H1 (cell line): ENCODE data around the gene ENO2. TPM values are rescaled to one million over a fixed set of nuclear protein-coding genes. Genes with fewer than 3 reads are reported as not detected.
"Not testable (repeated sequence)": the region's sequence is repeated elsewhere in the genome, so short reads cannot be mapped to it uniquely, and the experiment has no call there.

ENCODE experiments used
- CTCF ChIA-PET: fragments of 300-600 bp; sonication (Branson Sonifier 250); formaldehyde crosslinking; loops from one replicate; lab custom pipeline; 2021; ENCODE audit not compliant: partially characterized antibody; lab: Charles Lee
- POLR2A ChIA-PET: fragments of 300-600 bp; sonication (Branson Sonifier 250); formaldehyde crosslinking; loops from one replicate; lab custom pipeline; 2021; ENCODE audit warnings: inconsistent platforms; ENCODE audit not compliant: partially characterized antibody; lab: Charles Lee
- DNase-seq, 2 experiments: peaks; one replicate each; pipeline versions ENCODE4 v3.0.0 to v3.0.0-alpha.2; 2010 to 2022; ENCODE audit warnings: low spot score in 2 of 2, low read depth in 1 of 2, mixed read lengths in 1 of 2
- FAIRE-seq: peaks from 2 replicates; lab custom pipeline; 2011; peaks lifted over from hg19 to GRCh38; lab: Jason Lieb, UNC
- H2AFZ ChIP-seq: 2 replicates; pipeline ENCODE4 v1.8.1; 2012; ENCODE audit warnings: low read length, inconsistent platforms
- H2AK5ac ChIP-seq: 2 replicates; pipeline ENCODE4 v1.6.1; 2013; ENCODE audit warnings: low read depth, low read length
- H2BK120ac ChIP-seq: replicated peaks from 2 replicates; pipeline ENCODE3; 2013; ENCODE audit warnings: low read depth, low read length, inconsistent platforms
- H2BK12ac ChIP-seq: 2 replicates; pipeline ENCODE4 v1.6.1; 2013; ENCODE audit warnings: low read depth, low read length
- H2BK15ac ChIP-seq: 2 replicates; pipeline ENCODE4 v1.6.1; 2013; ENCODE audit warnings: low read length
- H2BK20ac ChIP-seq: 2 replicates; pipeline ENCODE4 v1.6.1; 2013; ENCODE audit warnings: low read length
- H2BK5ac ChIP-seq: 2 replicates; pipeline ENCODE4 v1.6.1; 2013; ENCODE audit warnings: low read depth, low read length
- H3K14ac ChIP-seq: 2 replicates; pipeline ENCODE4 v1.6.1; 2013; ENCODE audit warnings: inconsistent platforms; ENCODE audit not compliant: insufficient read length
- H3K18ac ChIP-seq: 2 replicates; pipeline ENCODE4 v1.6.1; 2013; ENCODE audit warnings: low read length; ENCODE audit errors: extremely low read depth
- H3K23ac ChIP-seq: 2 replicates; pipeline ENCODE4 v1.6.1; 2013; ENCODE audit warnings: inconsistent platforms; ENCODE audit not compliant: insufficient read length
- H3K23me2 ChIP-seq: 2 replicates; pipeline ENCODE4 v1.6.1; 2013; ENCODE audit warnings: low read depth, low read length
- H3K27ac ChIP-seq: 2 replicates; pipeline ENCODE4 v1.6.1; 2011; ENCODE audit warnings: low read depth, low read length, inconsistent platforms
- H3K27me3 ChIP-seq, 4 experiments: replicated peaks in 1 of 4; 1 replicate in 1 of 4; 2 replicates in 3 of 4; pipeline versions ENCODE4 v1.6.1 to v1.8.1; 2011 to 2013; ENCODE audit warnings: low read length in 3 of 4, mild to moderate bottlenecking in 3 of 4, inconsistent platforms in 2 of 4, mixed read lengths in 2 of 4, moderate library complexity in 1 of 4; ENCODE audit not compliant: control insufficient read depth in 3 of 4, insufficient read depth in 3 of 4; ENCODE audit errors: extremely low read depth in 1 of 4
- H3K36me3 ChIP-seq, 4 experiments: 2 replicates each; pipeline versions ENCODE4 v1.6.1 to v1.8.1; 2011 to 2013; ENCODE audit warnings: mild to moderate bottlenecking in 4 of 4, low read length in 3 of 4, moderate library complexity in 2 of 4, control low read depth in 1 of 4, inconsistent platforms in 1 of 4; ENCODE audit not compliant: insufficient read depth in 4 of 4, control insufficient read depth in 2 of 4
- H3K4ac ChIP-seq: replicated peaks from 2 replicates; pipeline ENCODE3; 2013; ENCODE audit warnings: low read length, low read depth, mixed read lengths, inconsistent platforms; ENCODE audit not compliant: insufficient read length
- H3K4me1 ChIP-seq, 4 experiments: replicated peaks in 1 of 4; 1 replicate in 1 of 4; 2 replicates in 3 of 4; pipeline versions ENCODE4 v1.6.1 to v1.8.1; 2011 to 2013; ENCODE audit warnings: low read length in 3 of 4, inconsistent platforms in 2 of 4, mixed read lengths in 1 of 4; ENCODE audit not compliant: insufficient read depth in 4 of 4, control insufficient read depth in 3 of 4
- H3K4me2 ChIP-seq, 2 experiments: 2 replicates each; pipeline versions ENCODE4 v1.6.1 to v1.8.1; 2011 to 2013; ENCODE audit warnings: low read depth in 2 of 2, low read length in 2 of 2, control low read depth in 1 of 2, inconsistent platforms in 1 of 2, mild to moderate bottlenecking in 1 of 2; ENCODE audit not compliant: insufficient read depth in 1 of 2
- H3K4me3 ChIP-seq, 4 experiments: fragments of 200-600, 300-600 bp in 1 of 4; sonication (generic), shearing (Covaris generic), sonication (Bioruptor Twin) in 1 of 4; 2 replicates each; pipeline versions ENCODE4 v1.5.1 to v1.8.1; 2011 to 2016; ENCODE audit warnings: low read length in 4 of 4, low read depth in 3 of 4, control low read depth in 2 of 4, inconsistent platforms in 2 of 4, mild to moderate bottlenecking in 2 of 4, mixed read lengths in 1 of 4, moderate library complexity in 1 of 4; ENCODE audit not compliant: insufficient read depth in 2 of 4; ENCODE audit errors: extremely low read depth in 1 of 4
- H3K56ac ChIP-seq: replicated peaks from 2 replicates; pipeline ENCODE3; 2013; ENCODE audit warnings: low read depth, mild to moderate bottlenecking, mixed read lengths, low read length, inconsistent platforms; ENCODE audit not compliant: insufficient read length
- H3K79me1 ChIP-seq: 2 replicates; pipeline ENCODE4 v1.6.1; 2013; ENCODE audit warnings: low read depth, low read length, control low read depth
- H3K79me2 ChIP-seq, 2 experiments: 2 replicates each; pipeline versions ENCODE4 v1.6.1 to v1.8.1; 2012 to 2013; ENCODE audit warnings: low read length in 2 of 2, mild to moderate bottlenecking in 2 of 2, inconsistent platforms in 1 of 2; ENCODE audit not compliant: insufficient read depth in 2 of 2, control insufficient read depth in 1 of 2
- H3K9ac ChIP-seq, 4 experiments: replicated peaks in 1 of 4; 1 replicate in 1 of 4; 2 replicates in 3 of 4; pipeline versions ENCODE4 v1.6.1 to v1.8.1; 2011 to 2013; ENCODE audit warnings: low read depth in 3 of 4, low read length in 3 of 4, control low read depth in 2 of 4, mild to moderate bottlenecking in 2 of 4, moderate library complexity in 2 of 4, inconsistent platforms in 1 of 4; ENCODE audit errors: extremely low read depth in 1 of 4
- H3K9me3 ChIP-seq, 2 experiments: 2 replicates each; pipeline versions ENCODE4 v1.6.1 to v1.8.1; 2012 to 2013; ENCODE audit warnings: mild to moderate bottlenecking in 2 of 2, moderate library complexity in 2 of 2, control low read depth in 1 of 2, inconsistent platforms in 1 of 2, low read depth in 1 of 2, low read length in 1 of 2, mixed read lengths in 1 of 2; ENCODE audit not compliant: insufficient read depth in 2 of 2
- H4K20me1 ChIP-seq, 2 experiments: replicated peaks in 1 of 2; 2 replicates each; pipeline versions ENCODE3 to v1.8.1; 2011 to 2013; ENCODE audit warnings: inconsistent platforms in 2 of 2, low read length in 2 of 2, mild to moderate bottlenecking in 1 of 2; ENCODE audit not compliant: insufficient read depth in 2 of 2, control insufficient read depth in 1 of 2
- H4K5ac ChIP-seq: 2 replicates; pipeline ENCODE4 v1.6.1; 2013; ENCODE audit warnings: low read length, low read depth, mixed read lengths, inconsistent platforms; ENCODE audit not compliant: insufficient read length
- H4K8ac ChIP-seq: 2 replicates; pipeline ENCODE4 v1.8.0; 2013; ENCODE audit warnings: mild to moderate bottlenecking, moderate library complexity, low read length, inconsistent platforms; ENCODE audit not compliant: insufficient read depth; ENCODE audit errors: extremely low read depth
- H4K91ac ChIP-seq: replicated peaks from 2 replicates; pipeline ENCODE3; 2013; ENCODE audit warnings: low read length, mixed read lengths, inconsistent platforms; ENCODE audit not compliant: insufficient read length
- WGBS, 2 experiments: shearing (Covaris generic) in 1 of 2; methylation state at CpG; one replicate each; pipeline versions ENCODE4 v1.1.6 to v1.1.7; 2013 to 2015; ENCODE audit warnings: low lambda C conversion rate in 2 of 2, mixed read lengths in 2 of 2, inconsistent platforms in 1 of 2, low coverage in 1 of 2, missing lambda C conversion rate in 1 of 2; ENCODE audit not compliant: insufficient replicate concordance in 2 of 2, insufficient coverage in 1 of 2, insufficient read length in 1 of 2; ENCODE audit errors: extremely low coverage in 1 of 2, missing lambda C conversion rate in 1 of 2; 5-methylcytosine and 5-hydroxymethylcytosine counted together
- polyA plus RNA-seq, 7 experiments: library from polyadenylated mRNA; depleted of rRNA in 3 of 7; stranded (reverse) in 5 of 7; unstranded in 2 of 7; fragments of >200 nt in 5 of 7; fragments of 200-250 nt in 2 of 7; gene quantifications; 1 replicate in 5 of 7; 2 replicates in 1 of 7; 4 replicates in 1 of 7; pipeline versions ENCODE4 v1.2.1 to v1.2.3, GENCODE V29; 2011 to 2013; ENCODE audit warnings: missing spikeins in 2 of 7, mixed read lengths in 2 of 7
- total RNA-seq: library from RNA; stranded (reverse); fragmentation: NEBNext Ultra II Directional; extraction: Animal tissue kit (Norgen Biotek cat#: 25700); gene quantifications from 2 replicates; pipeline ENCODE4 v1.2.1, GENCODE V29; 2021

ENO2 gene
- total and polyA plus RNA-seq, 2 of the 8 experiments (the other 6 are each of a cell fraction or from before 2014, with no cell fraction given) = 92.4 to 102 TPM

DNA sequence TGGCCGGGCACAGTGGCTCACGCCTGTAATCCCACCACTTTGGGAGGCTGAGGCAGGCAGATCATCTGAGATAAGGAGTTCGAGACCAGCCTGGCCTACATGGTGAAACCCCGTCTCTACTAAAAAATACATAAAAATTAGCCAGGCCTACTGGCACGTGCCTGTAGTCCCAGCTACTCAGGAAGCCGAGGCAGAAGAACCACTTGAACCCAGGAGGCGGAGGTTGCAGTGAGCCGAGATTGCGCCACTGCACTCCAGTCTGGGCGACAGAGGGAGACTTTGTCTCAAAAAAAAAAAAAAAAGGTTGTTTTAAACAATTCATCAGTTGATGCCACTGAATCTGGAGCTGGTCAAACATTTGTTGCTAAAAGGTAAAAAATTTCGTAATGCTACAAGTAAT, 34.6 kb upstream of the ENO2 start:
- not testable (repeated sequence) for H3K4me2 ChIP-seq

More for the DNA sequence above, 34.6 kb upstream of the ENO2 start:
- not testable (repeated sequence) for H2BK120ac ChIP-seq, H3K23ac ChIP-seq, H2BK15ac ChIP-seq, H3K9ac ChIP-seq, H3K23me2 ChIP-seq, H3K27me3 ChIP-seq, H3K18ac ChIP-seq, H3K14ac ChIP-seq, H4K5ac ChIP-seq, H3K4ac ChIP-seq, H2AK5ac ChIP-seq, H3K4me3 ChIP-seq, H2AFZ ChIP-seq, DNase-seq, H3K56ac ChIP-seq, H3K79me2 ChIP-seq, H4K20me1 ChIP-seq, H4K91ac ChIP-seq, H3K27ac ChIP-seq, FAIRE-seq, H2BK5ac ChIP-seq, H4K8ac ChIP-seq, H3K4me1 ChIP-seq, H2BK12ac ChIP-seq, H3K79me1 ChIP-seq, H2BK20ac ChIP-seq, H3K9me3 ChIP-seq
- 95% methylated on average over 11 of the region's 11 CpGs; no CpG with 5 or more reads in 1 of the 2 experiments for WGBS, 2 experiments
- ChIA-PET CTCF (interaction anchor here (0.7 to 1.5 kb wide), 4 partner anchors 12 to 106 kb away, joined by 3 read pairs; no protein-coding TSS in a partner anchor), POLR2A (interaction anchor here (1.2 to 3.8 kb wide), 4 partner anchors 10 to 66 kb away, joined by 3 to 18 read pairs (median 7); no protein-coding TSS in a partner anchor)
- H3K36me3 ChIP-seq = peaks cover 0 to 20% (median 1%) of the 10 kb centered on the region in 4 experiments; a peak in 4 of 8 replicates
